GM10266 (cell line): ENCODE results near the gene CSNK1G3.
"Not testable (repeated sequence)": the region's sequence is repeated elsewhere in the genome, so short reads cannot be mapped to it uniquely, and the experiment has no call there.

Experiments used
- DNase-seq: peaks from one replicate; pipeline ENCODE4 v3.0.0; 2012; ENCODE audit errors: extremely low spot score
- CTCF ChIP-seq: IDR thresholded peaks from 2 replicates; pipeline ENCODE4 v1.5.1; 2012; ENCODE audit warnings: mild to moderate bottlenecking, low read depth; ENCODE audit not compliant: control insufficient read depth, insufficient read depth; ENCODE audit errors: missing control alignments

Gene CSNK1G3

DNA sequence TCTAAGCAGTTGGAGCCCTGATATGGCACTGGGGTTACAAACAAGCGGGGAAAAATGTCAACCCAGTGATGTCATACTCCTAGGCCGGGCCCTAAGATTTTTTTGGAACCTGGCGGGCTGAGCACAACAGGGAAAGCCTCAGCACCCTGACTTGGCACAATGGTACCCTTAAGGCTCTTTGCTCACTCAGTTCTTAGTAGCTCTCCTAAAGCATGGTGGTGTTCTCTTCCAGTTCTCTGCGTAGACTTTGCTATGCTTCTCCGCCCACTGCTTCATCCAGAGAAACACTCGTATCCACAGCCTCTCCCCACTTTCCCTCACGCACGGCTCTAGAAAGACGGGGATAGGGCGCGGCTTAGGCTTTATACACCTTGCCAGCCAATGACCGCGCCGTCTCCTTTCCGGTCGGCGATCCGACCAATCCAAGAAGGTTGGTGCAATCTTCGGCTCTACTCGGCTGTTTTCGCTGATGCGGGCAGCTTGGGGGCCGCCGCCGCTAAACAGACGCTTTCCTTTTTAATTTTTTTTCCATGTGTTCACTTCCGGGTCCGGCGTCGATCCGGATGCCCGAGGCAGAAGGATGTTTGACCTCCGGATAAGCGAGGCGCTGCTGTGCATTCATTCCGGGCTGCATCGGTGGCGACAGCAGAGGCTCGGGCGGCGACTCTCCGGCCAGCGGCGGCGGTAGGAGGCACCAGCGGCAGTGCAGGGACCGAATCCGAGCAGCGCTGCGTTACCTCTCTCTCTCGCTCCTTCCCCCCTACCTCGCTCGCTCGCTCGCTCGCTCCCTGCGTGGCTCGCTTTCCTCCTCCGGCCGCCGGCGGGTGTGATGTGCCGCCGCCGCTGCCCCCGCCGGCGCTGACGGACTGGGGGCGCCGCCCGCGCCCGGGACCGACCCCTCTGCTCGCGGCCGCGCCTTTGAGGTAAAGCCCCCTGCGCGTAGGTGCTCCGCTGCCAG is at the start of gene CSNK1G3:
Gene CSNK1G3 (plus strand): TSS at position 530 of the 958 bp plus-strand sequence. CDS start 33,487 bp downstream, outside the sequence.
- DNase-seq = peak; percentile 95
- peak; percentile 25 for TF ChIP-seq CTCF

GRCh38 chr5:123466839-123467238 is 45.1 kb upstream of the CSNK1G3 start:
- not testable (repeated sequence) for DNase-seq

DNA sequence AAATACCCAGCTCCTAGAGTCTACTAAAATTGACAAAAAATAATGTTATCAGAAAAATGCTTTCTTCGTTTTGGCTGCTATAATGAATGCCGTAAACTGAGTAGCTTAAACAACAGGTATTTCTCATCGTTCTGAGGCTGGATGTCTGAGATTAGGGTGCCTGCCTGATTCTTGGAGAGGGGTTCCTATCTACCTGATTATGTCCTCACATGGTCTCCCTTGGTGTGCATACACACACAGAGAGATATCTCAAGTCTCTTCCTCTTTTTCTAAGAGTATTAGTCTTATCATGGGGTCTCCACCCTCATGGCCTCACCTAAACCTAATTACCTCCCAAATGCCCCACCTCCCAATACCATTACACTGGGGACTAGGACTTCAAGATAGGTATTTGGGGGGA is 40.6 kb upstream of the CSNK1G3 start:
- TF ChIP-seq CTCF = no peak
- DNase-seq = no peak

DNA sequence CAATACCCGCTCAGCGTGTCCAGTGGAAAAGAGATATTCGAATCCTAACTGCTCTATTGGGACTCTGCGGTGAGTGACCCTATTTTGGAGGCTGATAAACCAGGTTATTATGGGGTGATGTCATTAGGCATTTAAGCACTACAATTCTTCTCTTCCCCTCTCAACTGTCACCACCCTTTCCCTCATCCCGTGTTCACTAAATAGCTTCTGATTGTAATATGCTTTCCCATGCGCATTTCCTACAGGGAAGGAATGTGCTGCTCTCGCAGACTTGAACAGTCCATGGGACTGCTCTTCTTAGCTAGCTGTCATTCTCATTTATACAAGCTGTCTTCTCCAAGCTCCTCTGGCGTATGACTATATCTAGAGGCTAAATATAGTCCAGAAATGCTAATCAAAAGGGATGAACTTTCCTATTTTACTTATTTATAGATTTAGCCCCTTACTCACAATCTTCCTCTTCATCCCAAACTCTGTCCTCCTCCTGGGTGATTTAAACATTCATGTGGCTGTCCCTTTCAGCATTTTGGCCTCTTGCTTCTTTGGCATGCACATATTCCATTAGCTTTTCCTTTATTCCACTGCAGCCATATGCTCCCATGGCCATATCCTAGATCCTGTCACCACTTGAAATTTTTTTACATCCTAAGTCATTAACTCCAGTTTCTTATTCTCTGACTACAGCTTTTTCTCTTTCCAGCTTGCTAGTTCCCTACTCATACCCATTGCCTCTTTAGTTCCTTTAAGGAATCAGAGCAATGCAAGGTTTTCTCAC is 39.6 kb upstream of the CSNK1G3 start:
- no peak for TF ChIP-seq CTCF
- DNase-seq = no peak

GRCh38 chr5:123474228-123474627 is 37.7 kb upstream of the CSNK1G3 start:
- DNase-seq = no peak
- TF ChIP-seq CTCF = no peak

DNA sequence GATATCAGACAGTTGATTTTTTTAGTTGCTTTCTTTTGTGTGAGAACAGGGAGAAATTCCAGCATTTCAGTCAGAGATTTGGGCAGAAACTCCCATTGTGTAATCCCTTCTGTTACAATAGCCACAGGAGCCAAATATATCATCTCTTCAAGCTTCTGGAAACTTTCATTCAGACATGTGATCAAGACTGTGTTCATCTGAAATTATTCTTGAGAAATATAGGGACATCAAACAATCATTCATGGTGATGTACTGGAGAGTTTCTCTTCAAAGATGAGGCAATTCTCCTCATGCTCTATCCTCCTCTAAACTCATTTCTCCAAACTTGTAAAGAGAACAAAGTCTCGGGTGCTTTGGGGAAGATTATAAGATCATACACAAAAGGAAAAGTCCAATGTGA is 35.2 kb upstream of the CSNK1G3 start:
- no peak for DNase-seq
- no peak for TF ChIP-seq CTCF

DNA sequence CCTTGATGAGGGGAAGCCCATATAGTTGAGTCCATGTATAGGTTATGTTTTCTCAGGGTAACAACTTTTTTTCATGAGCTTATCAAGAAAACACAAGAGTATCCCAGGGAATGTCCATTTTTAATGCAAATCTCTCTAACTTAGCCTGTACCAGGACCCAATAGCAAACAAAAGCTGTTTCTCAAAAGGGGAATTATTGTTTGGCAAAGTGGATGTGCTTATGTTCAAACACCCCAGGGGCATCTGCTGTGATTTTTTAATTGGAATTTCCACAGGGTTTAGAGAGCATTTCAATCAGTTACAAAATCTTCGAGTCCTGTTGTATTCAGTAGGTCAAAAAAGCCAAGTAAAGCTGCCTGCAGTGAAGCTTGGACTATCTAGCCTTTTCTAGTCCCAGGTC is 33.4 kb upstream of the CSNK1G3 start:
- TF ChIP-seq CTCF = no peak
- DNase-seq = no peak
